DOHH2 (cell line): ENCODE measurements around the gene TMEM30B.

Source experiments
- CTCF ChIP-seq: fragments of 200-600 bp; sonication (generic); IDR thresholded peaks from one replicate; pipeline ENCODE4 v1.5.1; 2014; ENCODE audit warnings: antibody characterized with exemption, mild to moderate bottlenecking, low read depth, low read length; ENCODE audit not compliant: poor library complexity, severe bottlenecking
- EZH2phosphoT487 ChIP-seq: fragments of 200-600 bp; sonication (generic); IDR thresholded peaks from 2 replicates; pipeline ENCODE4 v1.6.1; 2017; ENCODE audit warnings: borderline replicate concordance, mild to moderate bottlenecking, antibody characterized with exemption, low read length, moderate library complexity, mixed read lengths

DNA sequence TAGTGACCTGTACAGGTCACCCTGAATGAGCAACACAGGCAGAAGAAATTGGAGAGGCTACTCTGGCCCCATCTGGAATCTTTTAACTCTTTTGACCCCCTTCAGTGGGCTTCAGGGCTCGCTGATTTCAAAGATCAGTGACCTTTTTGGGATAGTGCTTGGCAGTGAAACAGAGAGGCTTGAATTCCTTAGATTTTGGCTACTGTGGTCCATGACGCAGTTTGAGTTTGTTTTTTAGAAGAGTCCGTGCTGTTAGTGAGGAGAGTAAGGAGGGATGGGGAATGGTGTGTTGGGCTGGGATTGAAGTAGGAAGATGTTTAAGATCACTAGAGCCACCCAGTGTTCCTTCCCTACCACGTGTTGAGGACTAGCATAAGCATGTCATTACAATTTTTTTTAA is 16.5 kb downstream of the TMEM30B start:
- TF ChIP-seq CTCF = no peak
- no peak for TF ChIP-seq EZH2phosphoT487
